Activated naive CD4-positive, alpha-beta T cell treated with anti-CD3 and anti-CD28 coated beads, Interleukin-2, amount 50 U/mL, for 16 hours (primary cell): Measurements from ENCODE around the gene SLC35F6.
"Not testable (repeated sequence)": the region's sequence is repeated elsewhere in the genome, so short reads cannot be mapped to it uniquely, and the experiment has no call there.

ENCODE experiments used
- DNase-seq: peaks from one replicate; pipeline ENCODE4 v3.0.0-alpha.2; 2020

SLC35F6 gene

GRCh38 chr2:26730549-26731344, 33.3 kb upstream of the SLC35F6 start:
- DNase-seq: no peak

- DNase-seq: no peak
These were observed 32.4 kb upstream of the SLC35F6 start for GRCh38 chr2:26731714-26732113.

GRCh38 chr2:26732446-26732845, 31.6 kb upstream of the SLC35F6 start:
- no peak for DNase-seq

- DNase-seq: no peak
These were observed 30.7 kb upstream of the SLC35F6 start for GRCh38 chr2:26733413-26733812.

GRCh38 chr2:26735097-26735496, 29.0 kb upstream of the SLC35F6 start:
- DNase-seq: no peak

GRCh38 chr2:26735883-26736588, 28.0 kb upstream of the SLC35F6 start:
- DNase-seq: no peak

- DNase-seq: no peak
These were observed 26.9 kb upstream of the SLC35F6 start for GRCh38 chr2:26737221-26737620.

- no peak for DNase-seq
These were observed 25.6 kb upstream of the SLC35F6 start for GRCh38 chr2:26738481-26738880.

GRCh38 chr2:26739514-26739913, 24.6 kb upstream of the SLC35F6 start:
- DNase-seq: no peak

- DNase-seq: no peak
These were observed 23.7 kb upstream of the SLC35F6 start for GRCh38 chr2:26740346-26740745.

- no peak for DNase-seq
These were observed 23.2 kb upstream of the SLC35F6 start for GRCh38 chr2:26740890-26741302.

- no peak for DNase-seq
These were observed 21.9 kb upstream of the SLC35F6 start for GRCh38 chr2:26742048-26742770.

- DNase-seq: no peak
These were observed 20.2 kb upstream of the SLC35F6 start for GRCh38 chr2:26743852-26744251.

GRCh38 chr2:26744953-26745352, 19.1 kb upstream of the SLC35F6 start:
- no peak for DNase-seq

GRCh38 chr2:26745609-26746327, 18.3 kb upstream of the SLC35F6 start:
- DNase-seq: peak; percentile 77

- DNase-seq: no peak
These were observed 17.1 kb upstream of the SLC35F6 start for GRCh38 chr2:26746934-26747333.

- DNase-seq: not testable (repeated sequence)
These were observed 14.2 kb upstream of the SLC35F6 start for GRCh38 chr2:26749787-26750420.

GRCh38 chr2:26750467-26750866, 13.6 kb upstream of the SLC35F6 start:
- DNase-seq: not testable (repeated sequence)

- DNase-seq: no peak
These were observed 11.4 kb upstream of the SLC35F6 start for GRCh38 chr2:26752656-26753055.

- no peak for DNase-seq
These were observed 9.5 kb upstream of the SLC35F6 start for GRCh38 chr2:26754539-26754938.

- DNase-seq: no peak
These were observed 9.0 kb upstream of the SLC35F6 start for GRCh38 chr2:26754972-26755670.

GRCh38 chr2:26756337-26756736, 7.7 kb upstream of the SLC35F6 start:
- no peak for DNase-seq
